GM18873 (cell line): ENCODE measurements around the gene REXO4.
"Not testable (repeated sequence)": the region's sequence is repeated elsewhere in the genome, so short reads cannot be mapped to it uniquely, and the experiment has no call there.

Experiments used
- ATAC-seq: cut with Tn5 transposase; IDR thresholded peaks from one replicate; pipeline ENCODE4 v1.9.1; 2021; ENCODE audit warnings: mild to moderate bottlenecking, moderate library complexity, moderate number of reproducible peaks; ENCODE audit not compliant: unreplicated experiment, low FRiP score

REXO4 gene

GRCh38 chr9:133423216-133423615, 5.4 kb upstream of the REXO4 start:
- ATAC-seq = no peak

GRCh38 chr9:133421615-133422542, 4.1 kb upstream of the REXO4 start, which contains the start of gene ADAMTS13:
TSS of gene ADAMTS13 (plus strand) at chr9:133422367. CDS start at chr9:133422444, 77 bp downstream.
- no peak for ATAC-seq

- no peak for ATAC-seq
Measured at GRCh38 chr9:133420392-133420827, 2.6 kb upstream of the REXO4 start.

- no peak for ATAC-seq
Measured at GRCh38 chr9:133419005-133419404, 1.2 kb upstream of the REXO4 start.

- no peak for ATAC-seq
Measured at GRCh38 chr9:133415170-133415569, 2.6 kb downstream of the REXO4 start.

- ATAC-seq = no peak
Measured at GRCh38 chr9:133408042-133408441, 9.8 kb downstream of the REXO4 start.

GRCh38 chr9:133406480-133407307, 11.1 kb downstream of the REXO4 start:
- ATAC-seq = peak; percentile 49

GRCh38 chr9:133405508-133406438, 12.0 kb downstream of the REXO4 start:
- ATAC-seq = no peak

- no peak for ATAC-seq
Measured at GRCh38 chr9:133404454-133405002, 13.3 kb downstream of the REXO4 start.

- ATAC-seq = no peak
Measured at GRCh38 chr9:133403766-133404453, 13.9 kb downstream of the REXO4 start.

GRCh38 chr9:133402689-133403088, 15.1 kb downstream of the REXO4 start:
- no peak for ATAC-seq

GRCh38 chr9:133401588-133401987, 16.2 kb downstream of the REXO4 start:
- no peak for ATAC-seq

GRCh38 chr9:133400292-133400691, 17.5 kb downstream of the REXO4 start:
- ATAC-seq = no peak

- no peak for ATAC-seq
Measured at GRCh38 chr9:133397895-133398294, 19.9 kb downstream of the REXO4 start.

GRCh38 chr9:133397370-133397769, 20.4 kb downstream of the REXO4 start:
- no peak for ATAC-seq

GRCh38 chr9:133396952-133397351, 20.9 kb downstream of the REXO4 start:
- no peak for ATAC-seq

GRCh38 chr9:133394687-133395271, 23.0 kb downstream of the REXO4 start:
- no peak for ATAC-seq

GRCh38 chr9:133393399-133393798, 24.4 kb downstream of the REXO4 start:
- no peak for ATAC-seq

GRCh38 chr9:133392308-133392707, 25.5 kb downstream of the REXO4 start:
- ATAC-seq = not testable (repeated sequence)
